ENCODE data around the gene CPLANE2. TPM values are rescaled to one million over a fixed set of nuclear protein-coding genes. Genes with fewer than 3 reads are reported as not detected.

CPLANE2 gene
- total RNA-seq, 1 donor from 2014 or later: 5.8 TPM

DNA sequence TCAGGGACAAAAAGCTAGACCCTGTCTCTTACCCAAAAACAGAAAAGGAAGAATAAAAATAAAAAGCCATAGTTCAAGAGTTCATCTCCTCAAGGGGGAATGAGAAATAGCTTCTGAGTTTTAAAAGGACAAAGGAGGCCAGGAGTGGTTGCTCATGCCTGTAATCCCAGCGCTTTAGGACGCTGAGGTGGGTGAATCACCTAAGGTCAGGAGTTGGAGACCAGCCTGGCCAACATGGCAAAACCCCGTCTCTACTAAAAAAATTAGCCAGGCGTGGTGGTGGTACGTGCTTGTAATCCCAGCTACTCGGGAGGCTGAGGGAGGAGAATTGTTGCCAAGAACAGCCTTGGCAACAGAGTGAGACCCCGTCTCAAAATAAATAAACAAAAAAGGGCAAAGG, 38.6 kb upstream of the CPLANE2 start:
- DNase-seq (ENCODE audit: low read depth) (no peak), FAIRE-seq (no peak)
- H3K4me3 ChIP-seq (ENCODE audit: low read depth, low read length): no peak overlapping the region
- TF ChIP-seq, protein P1, sequence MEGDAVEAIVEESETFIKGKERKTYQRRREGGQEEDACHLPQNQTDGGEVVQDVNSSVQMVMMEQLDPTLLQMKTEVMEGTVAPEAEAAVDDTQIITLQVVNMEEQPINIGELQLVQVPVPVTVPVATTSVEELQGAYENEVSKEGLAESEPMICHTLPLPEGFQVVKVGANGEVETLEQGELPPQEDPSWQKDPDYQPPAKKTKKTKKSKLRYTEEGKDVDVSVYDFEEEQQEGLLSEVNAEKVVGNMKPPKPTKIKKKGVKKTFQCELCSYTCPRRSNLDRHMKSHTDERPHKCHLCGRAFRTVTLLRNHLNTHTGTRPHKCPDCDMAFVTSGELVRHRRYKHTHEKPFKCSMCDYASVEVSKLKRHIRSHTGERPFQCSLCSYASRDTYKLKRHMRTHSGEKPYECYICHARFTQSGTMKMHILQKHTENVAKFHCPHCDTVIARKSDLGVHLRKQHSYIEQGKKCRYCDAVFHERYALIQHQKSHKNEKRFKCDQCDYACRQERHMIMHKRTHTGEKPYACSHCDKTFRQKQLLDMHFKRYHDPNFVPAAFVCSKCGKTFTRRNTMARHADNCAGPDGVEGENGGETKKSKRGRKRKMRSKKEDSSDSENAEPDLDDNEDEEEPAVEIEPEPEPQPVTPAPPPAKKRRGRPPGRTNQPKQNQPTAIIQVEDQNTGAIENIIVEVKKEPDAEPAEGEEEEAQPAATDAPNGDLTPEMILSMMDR (IDR thresholded peaks at IDR 0.05; ENCODE audit: insufficient read depth, low read length, severe bottlenecking): no peak
- no peaks in the 10 kb centered on the region for H3K27me3 ChIP-seq (ENCODE audit: control insufficient read depth, insufficient read depth, low read length)
- H3K36me3 ChIP-seq (ENCODE audit: control insufficient read depth, insufficient read depth, low read length): peaks cover 1% of the 10 kb centered on the region

DNA sequence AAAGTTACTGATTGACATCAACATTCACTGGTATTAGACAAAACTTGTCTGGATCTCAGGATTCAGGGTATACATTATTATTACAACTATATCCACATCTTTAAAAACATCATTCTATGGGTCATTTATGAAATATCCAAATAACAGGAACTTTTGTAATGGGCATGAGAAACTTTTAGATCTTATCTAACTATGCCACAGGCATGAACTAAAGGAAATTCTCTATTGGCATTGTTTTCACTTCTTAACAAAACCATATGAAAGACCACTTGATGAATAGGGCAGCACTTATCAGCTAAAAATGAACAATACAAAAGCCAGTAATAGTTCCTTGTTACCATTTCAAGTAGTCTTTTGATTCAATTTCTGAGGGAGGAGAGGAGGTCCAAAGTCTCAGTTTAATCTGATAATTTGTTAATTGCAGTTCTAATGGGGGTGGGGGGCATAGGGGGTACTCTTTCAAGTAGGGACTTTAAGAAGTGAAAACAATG, 30.8 kb upstream of the CPLANE2 start:
- no peaks in the 10 kb centered on the region for H3K36me3 ChIP-seq (ENCODE audit: control insufficient read depth, insufficient read depth, low read length)
- DNase-seq (ENCODE audit: low read depth) (no peak), FAIRE-seq (no peak)
- TF ChIP-seq, protein P1 (IDR thresholded peaks at IDR 0.05; ENCODE audit: insufficient read depth, low read length, severe bottlenecking): no peak
- no peaks in the 10 kb centered on the region for H3K27me3 ChIP-seq (ENCODE audit: control insufficient read depth, insufficient read depth, low read length)
- no peak overlapping the region for H3K4me3 ChIP-seq (ENCODE audit: low read depth, low read length)

DNA sequence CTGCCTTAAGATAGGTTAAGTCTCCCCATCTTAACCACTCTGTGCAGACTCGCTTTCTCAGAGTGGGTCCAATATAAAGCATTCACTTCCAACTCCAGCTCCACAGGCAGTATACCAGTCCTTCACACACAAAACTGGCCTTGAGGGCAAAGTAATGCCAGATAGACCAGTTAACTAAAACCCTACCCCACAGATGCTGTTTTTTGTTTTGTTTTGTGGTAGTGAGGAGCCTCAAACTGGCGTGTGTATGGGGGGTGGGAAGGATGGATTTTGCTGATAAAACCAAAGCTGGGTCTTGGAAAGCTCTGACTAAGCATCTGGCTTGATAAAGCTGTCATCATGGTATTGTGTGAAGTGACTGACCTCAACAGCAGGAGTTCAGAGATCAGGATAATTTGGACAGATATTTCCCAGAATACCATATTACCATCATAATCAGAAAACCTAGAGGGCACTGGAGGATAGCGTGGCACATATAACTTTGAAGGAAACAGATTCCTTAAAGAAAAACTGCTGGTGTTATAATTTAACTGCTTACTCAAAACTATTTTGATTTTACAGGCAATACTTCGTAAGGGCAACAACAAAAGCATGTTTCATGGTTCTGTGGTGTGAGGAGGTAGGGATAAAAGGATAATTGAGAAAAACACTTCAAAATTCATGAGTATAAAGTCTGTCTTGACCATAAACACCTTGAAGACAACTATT, 29.6 kb upstream of the CPLANE2 start:
- H3K36me3 ChIP-seq (ENCODE audit: control insufficient read depth, insufficient read depth, low read length): no peaks in the 10 kb centered on the region
- no peaks in the 10 kb centered on the region for H3K27me3 ChIP-seq (ENCODE audit: control insufficient read depth, insufficient read depth, low read length)
- DNase-seq (ENCODE audit: low read depth): no peak
- TF ChIP-seq, protein P1 (IDR thresholded peaks at IDR 0.05; ENCODE audit: insufficient read depth, low read length, severe bottlenecking): no peak
- no peak overlapping the region for H3K4me3 ChIP-seq (ENCODE audit: low read depth, low read length)
- no peak for FAIRE-seq

- TF ChIP-seq, protein P1 (IDR thresholded peaks at IDR 0.05; ENCODE audit: insufficient read depth, low read length, severe bottlenecking): no peak
- Histone ChIP-seq H3K27me3 (ENCODE audit: control insufficient read depth, insufficient read depth, low read length) (no peaks in the 10 kb centered on the region), H3K4me3 (ENCODE audit: low read depth, low read length) (no peak overlapping the region), H3K36me3 (ENCODE audit: control insufficient read depth, insufficient read depth, low read length) (no peaks in the 10 kb centered on the region)
- DNase-seq (ENCODE audit: low read depth) (no peak), FAIRE-seq (no peak)
Observed at GRCh38 chr1:16262067-16262466, 25.1 kb upstream of the CPLANE2 start.

DNA sequence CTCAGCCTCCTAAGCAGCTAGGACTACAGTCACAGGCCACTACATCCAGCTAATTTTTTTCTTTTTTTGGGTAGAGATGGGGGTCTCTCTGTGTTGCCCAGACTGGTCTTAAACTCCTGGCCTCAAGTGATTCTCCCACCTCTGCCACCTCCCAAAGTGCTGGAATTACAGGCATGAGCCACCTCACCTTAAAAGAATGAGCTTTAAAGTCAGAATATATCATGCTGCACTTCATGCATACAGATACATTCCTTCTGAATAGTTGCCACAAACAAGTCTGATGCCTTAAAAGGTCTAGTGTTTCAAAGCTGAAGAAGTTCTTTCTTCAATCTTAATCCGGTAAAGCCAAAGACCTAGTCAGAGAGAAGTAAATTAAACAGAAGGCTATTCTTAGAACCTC, 23.8 kb upstream of the CPLANE2 start:
- no peaks in the 10 kb centered on the region for H3K27me3 ChIP-seq (ENCODE audit: control insufficient read depth, insufficient read depth, low read length)
- FAIRE-seq (no peak), DNase-seq (ENCODE audit: low read depth) (peak; percentile 22)
- H3K4me3 ChIP-seq (ENCODE audit: low read depth, low read length): no peak overlapping the region
- H3K36me3 ChIP-seq (ENCODE audit: control insufficient read depth, insufficient read depth, low read length): peaks cover 6% of the 10 kb centered on the region
- TF ChIP-seq, protein P1 (IDR thresholded peaks at IDR 0.05; ENCODE audit: insufficient read depth, low read length, severe bottlenecking): no peak
